Left lung (tissue), 10 donors: ENCODE results near the gene LEMD1. TPM values are rescaled to one million over a fixed set of nuclear protein-coding genes. Genes with fewer than 3 reads are reported as not detected.

ENCODE experiments used
- ATAC-seq: fragments of 200-7000 bp; cut with Tn5 transposase; one replicate; pipeline ENCODE4 v1.9.1; 2020; ENCODE audit warnings: moderate library complexity
- DNase-seq, 4 donors: peaks; one replicate each; pipeline ENCODE4 v3.0.0-alpha.2; 2013 to 2020
- H3K27ac ChIP-seq, 2 donors: fragments of 200-600 bp; sonication (generic) in 1 of 2; one replicate each; pipeline versions ENCODE4 v1.5.0 to v1.8.0; 2020 to 2021
- H3K27me3 ChIP-seq, 2 donors: fragments of 200-600 bp; sonication (generic) in 1 of 2; one replicate each; pipeline versions ENCODE4 v1.5.0 to v1.8.0; 2020 to 2021
- H3K36me3 ChIP-seq, 2 donors: fragments of 200-600 bp; sonication (generic) in 1 of 2; one replicate each; pipeline versions ENCODE4 v1.5.0 to v1.8.0; 2020 to 2021
- H3K4me1 ChIP-seq, 2 donors: fragments of 200-600 bp; one replicate each; pipeline ENCODE4 v1.8.0; 2021
- H3K4me3 ChIP-seq, 2 donors: fragments of 200-600 bp; sonication (generic) in 1 of 2; one replicate each; pipeline versions ENCODE4 v1.5.0 to v1.8.0; 2020 to 2021; ENCODE audit warnings: mild to moderate bottlenecking in 1 of 2
- H3K9me3 ChIP-seq, 2 donors: fragments of 200-600 bp; sonication (generic) in 1 of 2; one replicate each; pipeline versions ENCODE4 v1.5.0 to v1.8.0; 2020 to 2021
- CTCF ChIP-seq, 2 donors: fragments of 200-600 bp; sonication (generic) in 1 of 2; IDR thresholded peaks; one replicate each; pipeline versions ENCODE4 v1.5.0 to v1.8.0; 2021; ENCODE audit warnings: antibody characterized with exemption in 2 of 2
- intact Hi-C, 2 donors: fragments of 100-400 bp; cut with DNase I; formaldehyde crosslinking; loops; one replicate each; pipeline versions ENCODE4 v1.11.2 to v1.14.2; 2022
- polyA plus RNA-seq, 6 donors: library from polyadenylated mRNA; unstranded; fragments of 120-200 nt; gene quantifications; one replicate each; pipeline ENCODE4 v1.2.1, GENCODE V29; 2013; ENCODE audit not compliant: insufficient read length in 6 of 6
- total RNA-seq, 2 donors: library from RNA; stranded (reverse); fragmentation: NEBNext Ultra II Directional; extraction: Animal tissue kit (Norgen Biotek cat#: 25700); gene quantifications; one replicate each; pipeline ENCODE4 v1.2.1, GENCODE V29; 2021
- donor health status: DM: no; HTN: yes; CAD: no.
- donor health status: DM: no; HTN: no; CAD: no.

Gene LEMD1
- total and polyA plus RNA-seq, 8 donors, result 2.1 to 4.4 (median 3.5) TPM

GRCh38 chr1:205373798-205374175 lies 48.1 kb downstream of the LEMD1 start:
- DNase-seq (no peak), ATAC-seq (no peak)
- no peak overlapping the region for H3K4me3 ChIP-seq
- TF ChIP-seq CTCF (IDR thresholded peaks at IDR 0.05), result no peak
- H3K9me3 ChIP-seq, result no peaks in the 10 kb centered on the region
- intact Hi-C loops, result no loop called here
- peaks cover 0 to 50% of the 10 kb centered on the region in 2 donors for H3K27me3 ChIP-seq
- peaks cover 3 to 15% of the 10 kb centered on the region in 2 donors for H3K4me1 ChIP-seq
- no peak overlapping the region for H3K27ac ChIP-seq
- H3K36me3 ChIP-seq, result no peaks in the 10 kb centered on the region

GRCh38 chr1:205373022-205373797 lies 48.6 kb downstream of the LEMD1 start:
- ATAC-seq (peak; percentile 6), DNase-seq (no peak)
- Histone ChIP-seq H3K36me3 (no peaks in the 10 kb centered on the region), H3K9me3 (no peaks in the 10 kb centered on the region), H3K4me1 (peaks cover 3 to 15% of the 10 kb centered on the region in 2 donors), H3K27ac (no peak overlapping the region), H3K27me3 (peaks cover 0 to 46% of the 10 kb centered on the region in 2 donors), H3K4me3 (no peak overlapping the region)
- intact Hi-C loops, result no loop called here
- no peak for TF ChIP-seq CTCF (IDR thresholded peaks at IDR 0.05)

- no peak for TF ChIP-seq CTCF (IDR thresholded peaks at IDR 0.05)
- Histone ChIP-seq H3K4me1 (peaks cover 3 to 15% of the 10 kb centered on the region in 2 donors), H3K27ac (no peak overlapping the region), H3K9me3 (no peaks in the 10 kb centered on the region), H3K4me3 (no peak overlapping the region), H3K36me3 (no peaks in the 10 kb centered on the region), H3K27me3 (peaks cover 0 to 35% of the 10 kb centered on the region in 2 donors)
- DNase-seq (no peak), ATAC-seq (no peak)
- intact Hi-C loops, result no loop called here
Observed at GRCh38 chr1:205371871-205372660, 49.8 kb downstream of the LEMD1 start.

GRCh38 chr1:205370780-205371179 lies 51.1 kb downstream of the LEMD1 start:
- no peak for ATAC-seq
- Histone ChIP-seq H3K4me3 (no peak overlapping the region), H3K27ac (no peak overlapping the region), H3K9me3 (no peaks in the 10 kb centered on the region), H3K27me3 (peaks cover 0 to 29% of the 10 kb centered on the region in 2 donors), H3K4me1 (peaks cover 3 to 15% of the 10 kb centered on the region in 2 donors), H3K36me3 (no peaks in the 10 kb centered on the region)
- intact Hi-C loops, result no loop called here
- DNase-seq, result no peak
- TF ChIP-seq CTCF (IDR thresholded peaks at IDR 0.05), result no peak

- TF ChIP-seq CTCF (IDR thresholded peaks at IDR 0.05), result no peak
- ATAC-seq (no peak), DNase-seq (no peak)
- intact Hi-C loops, result no loop called here
- no peaks in the 10 kb centered on the region for H3K36me3 ChIP-seq
- H3K4me1 ChIP-seq, result peaks cover 3 to 15% of the 10 kb centered on the region in 2 donors
- no peaks in the 10 kb centered on the region for H3K9me3 ChIP-seq
- no peak overlapping the region for H3K4me3 ChIP-seq
- no peak overlapping the region for H3K27ac ChIP-seq
- peaks cover 0 to 24% of the 10 kb centered on the region in 2 donors for H3K27me3 ChIP-seq
Observed at GRCh38 chr1:205369701-205370123, 52.1 kb downstream of the LEMD1 start.
